ENCODE data around the gene PAK1.

The PAK1 gene

GRCh38 chr11:77301510-77301909, 172.4 kb downstream of the PAK1 start, which contains the start of gene GDPD4:
Gene GDPD4, minus strand, starts transcription at chr11:77301686. Its CDS starts 16,549 bp downstream, at chr11:77285137.
- no peak for DNase-seq

DNA sequence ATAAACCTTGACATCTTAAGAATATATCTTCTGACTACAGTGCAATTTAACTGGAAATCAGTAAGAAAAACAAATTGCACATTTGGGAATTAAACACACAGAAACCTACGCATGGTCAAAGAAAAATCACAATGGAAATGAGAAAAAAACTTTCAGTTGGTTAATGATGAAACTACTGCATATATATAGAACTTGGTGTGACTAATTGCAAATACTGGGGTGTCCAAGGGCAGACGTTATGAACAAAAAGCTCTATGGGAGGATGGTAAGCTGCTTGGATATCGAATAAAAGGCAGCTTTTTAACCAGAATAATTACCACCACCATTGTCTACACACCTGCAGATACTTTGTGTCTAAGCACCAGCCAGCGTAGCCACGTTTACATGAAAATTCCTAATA, 173.2 kb downstream of the PAK1 start:
- no peak for DNase-seq

DNA sequence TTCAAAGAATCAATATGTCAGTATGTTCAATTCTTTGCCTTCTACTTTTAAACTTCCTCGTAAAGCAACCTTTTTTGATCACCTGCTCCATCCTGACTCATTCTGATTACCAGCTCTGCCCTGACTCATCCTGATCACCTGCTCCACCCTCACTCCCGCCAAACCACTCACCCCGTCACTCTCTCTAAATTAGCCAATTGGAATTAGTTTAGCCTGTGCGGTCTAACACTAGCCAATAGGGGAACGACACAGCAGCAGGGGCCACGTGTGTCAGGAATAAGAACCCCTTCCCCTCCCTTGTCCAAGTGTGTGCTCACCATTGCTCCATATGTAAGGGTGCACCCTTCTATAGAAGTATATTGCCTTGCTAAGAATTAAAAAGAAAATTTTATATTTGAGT, 173.9 kb downstream of the PAK1 start:
- DNase-seq: peak in 1 of 2 experiments; percentile 31

GRCh38 chr11:77299528-77299993, 174.3 kb downstream of the PAK1 start:
- DNase-seq: no peak

DNA sequence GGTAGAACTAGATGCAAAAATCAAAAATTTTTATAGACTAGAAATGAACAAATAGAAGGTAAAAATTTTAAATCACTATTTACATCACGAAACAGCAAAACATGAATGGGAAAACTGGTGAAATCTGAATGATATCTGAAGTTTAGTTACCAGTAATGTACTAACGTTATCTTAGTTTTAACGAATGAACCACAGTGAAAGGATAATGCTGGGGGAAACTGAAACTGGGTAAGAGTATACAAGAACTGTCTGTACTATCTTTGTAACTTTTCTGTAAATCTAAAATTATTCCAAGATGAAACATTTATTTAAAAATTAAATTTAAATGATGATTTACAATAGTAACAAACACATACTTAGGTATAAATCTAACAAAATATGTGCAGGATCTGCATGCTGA, 179.9 kb downstream of the PAK1 start:
- DNase-seq: no peak

GRCh38 chr11:77289737-77290136, 184.2 kb downstream of the PAK1 start:
- no peak for DNase-seq

DNA sequence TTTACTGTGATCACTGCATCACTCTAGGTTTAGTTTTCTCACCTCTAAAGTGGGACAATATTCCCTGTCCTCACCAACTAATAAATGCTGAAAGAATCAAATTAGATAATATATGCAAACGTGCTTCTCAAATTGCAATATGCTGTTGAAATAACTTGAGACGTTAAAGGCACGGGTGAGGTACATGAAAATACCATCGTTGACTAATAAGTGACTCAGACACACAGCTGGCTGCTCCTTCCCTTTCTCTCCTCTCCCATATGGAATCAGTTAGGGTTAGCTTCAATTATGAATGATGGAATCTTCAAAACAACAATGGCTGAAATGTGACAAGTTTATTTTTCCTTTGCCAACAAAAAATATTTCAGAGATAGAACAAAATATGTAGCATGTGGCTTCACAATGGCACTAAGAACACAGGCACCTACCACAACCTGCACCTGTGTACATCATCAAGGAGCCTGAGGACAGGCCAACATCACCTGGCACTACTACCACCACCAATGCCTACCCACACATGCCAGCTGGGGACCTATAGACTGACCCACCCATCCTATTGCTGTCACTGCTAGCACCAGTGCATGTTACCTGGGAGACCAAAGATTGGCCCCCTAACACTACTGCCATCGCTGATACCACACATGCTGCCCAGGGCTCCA, 186.2 kb downstream of the PAK1 start:
- no peak for DNase-seq

GRCh38 chr11:77287136-77287535, 186.8 kb downstream of the PAK1 start:
- no peak for DNase-seq

GRCh38 chr11:77284476-77285468, 189.1 kb downstream of the PAK1 start:
- no peak for DNase-seq

- DNase-seq: no peak
These were observed 190.8 kb downstream of the PAK1 start for GRCh38 chr11:77283101-77283500.

DNA sequence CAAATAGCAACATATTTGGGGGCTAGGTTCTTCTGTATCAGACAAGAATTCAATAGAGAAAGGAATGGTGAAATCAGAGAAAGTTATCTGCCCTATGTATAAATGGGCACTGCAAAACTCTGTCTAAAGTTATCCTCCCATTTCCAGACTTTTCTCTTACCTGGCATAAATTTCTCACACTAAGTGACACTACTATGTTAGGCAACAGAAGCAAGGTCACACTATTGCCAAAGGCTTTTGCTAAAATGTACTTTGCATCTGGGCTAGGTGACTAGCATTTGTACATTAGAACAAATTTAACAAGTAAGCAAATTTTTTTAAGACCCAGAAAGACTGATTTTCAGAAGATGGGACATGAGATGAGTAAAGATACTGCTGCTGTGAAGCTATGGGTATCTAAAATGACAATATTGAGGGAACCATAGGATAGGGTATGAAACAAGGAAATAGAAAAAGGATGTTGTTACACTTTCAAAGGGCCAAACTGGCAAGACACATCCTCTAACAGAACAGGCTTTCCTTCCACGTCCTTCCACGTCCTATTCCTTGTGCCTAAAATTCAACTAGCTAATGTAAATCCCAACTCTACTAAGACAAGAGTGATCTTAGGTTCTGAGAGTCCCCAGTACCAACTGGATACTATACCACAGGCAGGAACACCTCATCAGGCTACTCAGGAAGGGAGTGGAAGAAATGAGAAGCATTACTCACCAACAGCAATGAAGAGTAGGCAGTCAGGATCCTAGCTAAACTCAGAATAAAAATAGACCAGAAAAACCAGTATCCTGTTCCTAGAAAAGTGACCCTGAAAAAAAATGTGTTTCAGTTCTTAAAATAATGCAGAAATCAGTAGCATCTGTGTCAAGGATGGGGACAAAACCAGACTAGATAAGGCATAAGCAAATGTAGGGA, 195.0 kb downstream of the PAK1 start:
- no peak for DNase-seq

GRCh38 chr11:77276271-77276670, 197.6 kb downstream of the PAK1 start:
- DNase-seq: no peak
